ENCODE data around the gene CDH13. TPM values are rescaled to one million over a fixed set of nuclear protein-coding genes. Genes with fewer than 3 reads are reported as not detected.

The CDH13 gene
- total and polyA plus RNA-seq, 10 of the 15 experiments (the other 5 are each of a cell fraction or from before 2014, with no cell fraction given) = under 0.01 to 0.05 TPM; not detected in 8

DNA sequence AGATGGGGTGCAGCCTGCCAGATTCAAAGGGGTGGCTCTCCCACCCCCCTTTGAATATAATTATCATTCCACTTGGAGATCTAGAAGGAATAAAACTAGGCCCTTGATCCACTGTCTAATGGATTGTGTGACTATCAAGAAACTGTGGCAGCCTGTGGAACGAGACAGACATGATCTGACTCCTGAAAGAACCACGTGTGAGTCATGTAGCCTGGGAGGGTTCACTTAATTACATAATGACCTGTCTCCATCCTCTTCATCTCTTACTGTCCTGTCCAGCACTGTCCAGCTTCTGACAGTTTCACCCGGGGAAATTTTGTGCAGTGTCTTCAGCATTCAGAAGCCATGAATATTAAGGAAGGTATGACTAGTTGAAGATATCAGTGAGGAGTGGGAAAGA lies 43.3 kb upstream of the CDH13 start:
- FAIRE-seq (no peak), ATAC-seq (no peak), DNase-seq (ENCODE audit: low read depth, low spot score) (no peak)
- Histone ChIP-seq H3K27me3 (replicated peaks in 1 of 2; ENCODE audit: control insufficient read depth in 2 of 2, insufficient read depth in 2 of 2, low read length in 1 of 2) (no peaks in the 10 kb centered on the region), H3K27ac (ENCODE audit: control insufficient read depth, insufficient read depth) (no peak overlapping the region), H3K9ac (ENCODE audit: control insufficient read depth, insufficient read depth, low read length) (no peak overlapping the region), H3K79me2 (ENCODE audit: control insufficient read depth, insufficient read depth, low read length) (no peaks in the 10 kb centered on the region), H3K9me3 (replicated peaks; ENCODE audit: control insufficient read depth, insufficient read depth, low read length) (no peaks in the 10 kb centered on the region), H2AFZ (ENCODE audit: control insufficient read depth, low read depth, low read length) (no peak overlapping the region), H4K20me1 (ENCODE audit: control insufficient read depth, insufficient read depth) (no peaks in the 10 kb centered on the region), H3K4me2 (ENCODE audit: control insufficient read depth, insufficient read depth) (no peak overlapping the region), H3K4me3 (no peak overlapping the region), H3K36me3 (ENCODE audit: control insufficient read depth in 2 of 2, insufficient read depth in 2 of 2, low read length in 1 of 2) (no peaks in the 10 kb centered on the region), H3K4me1 (ENCODE audit: control insufficient read depth, insufficient read depth, low read length) (no peaks in the 10 kb centered on the region)
- TF ChIP-seq PML (IDR thresholded peaks at IDR 0.05; ENCODE audit: low read length) = no peak
- TF ChIP-seq ZNF274 (IDR thresholded peaks at IDR 0.05; ENCODE audit: insufficient read depth, insufficient read length) = no peak
- no peak for TF ChIP-seq ZSCAN29 (IDR thresholded peaks at IDR 0.05)
- TF ChIP-seq, protein P1, sequence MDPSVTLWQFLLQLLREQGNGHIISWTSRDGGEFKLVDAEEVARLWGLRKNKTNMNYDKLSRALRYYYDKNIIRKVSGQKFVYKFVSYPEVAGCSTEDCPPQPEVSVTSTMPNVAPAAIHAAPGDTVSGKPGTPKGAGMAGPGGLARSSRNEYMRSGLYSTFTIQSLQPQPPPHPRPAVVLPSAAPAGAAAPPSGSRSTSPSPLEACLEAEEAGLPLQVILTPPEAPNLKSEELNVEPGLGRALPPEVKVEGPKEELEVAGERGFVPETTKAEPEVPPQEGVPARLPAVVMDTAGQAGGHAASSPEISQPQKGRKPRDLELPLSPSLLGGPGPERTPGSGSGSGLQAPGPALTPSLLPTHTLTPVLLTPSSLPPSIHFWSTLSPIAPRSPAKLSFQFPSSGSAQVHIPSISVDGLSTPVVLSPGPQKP (IDR thresholded peaks at IDR 0.05; ENCODE audit: low read depth, low read length) = no peak
- TF ChIP-seq SIX5 (IDR thresholded peaks at IDR 0.05; ENCODE audit: low read depth, low read length, severe bottlenecking) = no peak
- TF ChIP-seq, protein P2, sequence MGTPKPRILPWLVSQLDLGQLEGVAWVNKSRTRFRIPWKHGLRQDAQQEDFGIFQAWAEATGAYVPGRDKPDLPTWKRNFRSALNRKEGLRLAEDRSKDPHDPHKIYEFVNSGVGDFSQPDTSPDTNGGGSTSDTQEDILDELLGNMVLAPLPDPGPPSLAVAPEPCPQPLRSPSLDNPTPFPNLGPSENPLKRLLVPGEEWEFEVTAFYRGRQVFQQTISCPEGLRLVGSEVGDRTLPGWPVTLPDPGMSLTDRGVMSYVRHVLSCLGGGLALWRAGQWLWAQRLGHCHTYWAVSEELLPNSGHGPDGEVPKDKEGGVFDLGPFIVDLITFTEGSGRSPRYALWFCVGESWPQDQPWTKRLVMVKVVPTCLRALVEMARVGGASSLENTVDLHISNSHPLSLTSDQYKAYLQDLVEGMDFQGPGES (IDR thresholded peaks at IDR 0.05) = no peak
- no peak for TF ChIP-seq TAF1 (IDR thresholded peaks at IDR 0.05; ENCODE audit: borderline replicate concordance, low read depth, low read length)
- TF ChIP-seq, protein P3, sequence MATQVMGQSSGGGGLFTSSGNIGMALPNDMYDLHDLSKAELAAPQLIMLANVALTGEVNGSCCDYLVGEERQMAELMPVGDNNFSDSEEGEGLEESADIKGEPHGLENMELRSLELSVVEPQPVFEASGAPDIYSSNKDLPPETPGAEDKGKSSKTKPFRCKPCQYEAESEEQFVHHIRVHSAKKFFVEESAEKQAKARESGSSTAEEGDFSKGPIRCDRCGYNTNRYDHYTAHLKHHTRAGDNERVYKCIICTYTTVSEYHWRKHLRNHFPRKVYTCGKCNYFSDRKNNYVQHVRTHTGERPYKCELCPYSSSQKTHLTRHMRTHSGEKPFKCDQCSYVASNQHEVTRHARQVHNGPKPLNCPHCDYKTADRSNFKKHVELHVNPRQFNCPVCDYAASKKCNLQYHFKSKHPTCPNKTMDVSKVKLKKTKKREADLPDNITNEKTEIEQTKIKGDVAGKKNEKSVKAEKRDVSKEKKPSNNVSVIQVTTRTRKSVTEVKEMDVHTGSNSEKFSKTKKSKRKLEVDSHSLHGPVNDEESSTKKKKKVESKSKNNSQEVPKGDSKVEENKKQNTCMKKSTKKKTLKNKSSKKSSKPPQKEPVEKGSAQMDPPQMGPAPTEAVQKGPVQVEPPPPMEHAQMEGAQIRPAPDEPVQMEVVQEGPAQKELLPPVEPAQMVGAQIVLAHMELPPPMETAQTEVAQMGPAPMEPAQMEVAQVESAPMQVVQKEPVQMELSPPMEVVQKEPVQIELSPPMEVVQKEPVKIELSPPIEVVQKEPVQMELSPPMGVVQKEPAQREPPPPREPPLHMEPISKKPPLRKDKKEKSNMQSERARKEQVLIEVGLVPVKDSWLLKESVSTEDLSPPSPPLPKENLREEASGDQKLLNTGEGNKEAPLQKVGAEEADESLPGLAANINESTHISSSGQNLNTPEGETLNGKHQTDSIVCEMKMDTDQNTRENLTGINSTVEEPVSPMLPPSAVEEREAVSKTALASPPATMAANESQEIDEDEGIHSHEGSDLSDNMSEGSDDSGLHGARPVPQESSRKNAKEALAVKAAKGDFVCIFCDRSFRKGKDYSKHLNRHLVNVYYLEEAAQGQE (IDR thresholded peaks at IDR 0.05; ENCODE audit: low read depth, low read length) = no peak
- no peak for TF ChIP-seq FOXK2 (IDR thresholded peaks at IDR 0.05)
- TF ChIP-seq, protein P4, sequence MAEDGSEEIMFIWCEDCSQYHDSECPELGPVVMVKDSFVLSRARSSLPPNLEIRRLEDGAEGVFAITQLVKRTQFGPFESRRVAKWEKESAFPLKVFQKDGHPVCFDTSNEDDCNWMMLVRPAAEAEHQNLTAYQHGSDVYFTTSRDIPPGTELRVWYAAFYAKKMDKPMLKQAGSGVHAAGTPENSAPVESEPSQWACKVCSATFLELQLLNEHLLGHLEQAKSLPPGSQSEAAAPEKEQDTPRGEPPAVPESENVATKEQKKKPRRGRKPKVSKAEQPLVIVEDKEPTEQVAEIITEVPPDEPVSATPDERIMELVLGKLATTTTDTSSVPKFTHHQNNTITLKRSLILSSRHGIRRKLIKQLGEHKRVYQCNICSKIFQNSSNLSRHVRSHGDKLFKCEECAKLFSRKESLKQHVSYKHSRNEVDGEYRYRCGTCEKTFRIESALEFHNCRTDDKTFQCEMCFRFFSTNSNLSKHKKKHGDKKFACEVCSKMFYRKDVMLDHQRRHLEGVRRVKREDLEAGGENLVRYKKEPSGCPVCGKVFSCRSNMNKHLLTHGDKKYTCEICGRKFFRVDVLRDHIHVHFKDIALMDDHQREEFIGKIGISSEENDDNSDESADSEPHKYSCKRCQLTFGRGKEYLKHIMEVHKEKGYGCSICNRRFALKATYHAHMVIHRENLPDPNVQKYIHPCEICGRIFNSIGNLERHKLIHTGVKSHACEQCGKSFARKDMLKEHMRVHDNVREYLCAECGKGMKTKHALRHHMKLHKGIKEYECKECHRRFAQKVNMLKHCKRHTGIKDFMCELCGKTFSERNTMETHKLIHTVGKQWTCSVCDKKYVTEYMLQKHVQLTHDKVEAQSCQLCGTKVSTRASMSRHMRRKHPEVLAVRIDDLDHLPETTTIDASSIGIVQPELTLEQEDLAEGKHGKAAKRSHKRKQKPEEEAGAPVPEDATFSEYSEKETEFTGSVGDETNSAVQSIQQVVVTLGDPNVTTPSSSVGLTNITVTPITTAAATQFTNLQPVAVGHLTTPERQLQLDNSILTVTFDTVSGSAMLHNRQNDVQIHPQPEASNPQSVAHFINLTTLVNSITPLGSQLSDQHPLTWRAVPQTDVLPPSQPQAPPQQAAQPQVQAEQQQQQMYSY (CRISPR knock-in tag; IDR thresholded peaks at IDR 0.05) = no peak
- ChIA-PET CTCF (no interaction called here), SMC1A (ENCODE audit: uncharacterized antibody, unreplicated experiment) (no interaction called here), RAD21 (ENCODE audit: unreplicated experiment) (no interaction called here), POLR2A (no interaction called here)
- in situ Hi-C loops (cut with MboI) (no loop called here), intact Hi-C loops (cut with micrococcal nuclease; ENCODE audit: unreplicated experiment) (loop anchor here (10.0 kb wide), 1 partner anchor 319 kb away; no protein-coding TSS in a partner anchor)
- BruUV-seq (replicated peaks) = no TSS peak
- WGBS (ENCODE audit: insufficient coverage, insufficient replicate concordance, low lambda C conversion rate, missing lambda C conversion rate) = 25% methylated on average over 3 of the region's 3 CpGs
